Loucy (cell line): ENCODE measurements around the gene SLC19A1.

Source experiments
- H2AFZ ChIP-seq: fragments of 200-600 bp; sonication (generic); 2 replicates; pipeline ENCODE4 v1.6.0; 2016; ENCODE audit warnings: antibody characterized with exemption, mild to moderate bottlenecking, low read length, moderate library complexity
- H3F3A ChIP-seq: fragments of 200-600 bp; 2 replicates; pipeline ENCODE4 v1.6.0; 2016; ENCODE audit warnings: antibody characterized with exemption, low read depth, mild to moderate bottlenecking
- H3K27me3 ChIP-seq: fragments of 200-600 bp; sonication (generic); 2 replicates; pipeline ENCODE4 v1.6.1; 2014; ENCODE audit warnings: low read length, mild to moderate bottlenecking; ENCODE audit not compliant: insufficient read depth, poor library complexity, severe bottlenecking
- H3K36me3 ChIP-seq: fragments of 200-600 bp; sonication (generic); 2 replicates; pipeline ENCODE4 v1.6.1; 2016; ENCODE audit warnings: low read length; ENCODE audit not compliant: insufficient read depth
- H3K4me1 ChIP-seq: fragments of 200-600 bp; sonication (generic); 2 replicates; pipeline ENCODE4 v1.5.1; 2014; ENCODE audit warnings: low read length, mild to moderate bottlenecking; ENCODE audit not compliant: insufficient read depth, poor library complexity, severe bottlenecking
- H3K4me2 ChIP-seq: fragments of 200-600 bp; sonication (generic); 2 replicates; pipeline ENCODE4 v1.6.0; 2014; ENCODE audit warnings: antibody characterized with exemption, low read length, low read depth, mild to moderate bottlenecking; ENCODE audit not compliant: poor library complexity, severe bottlenecking
- H3K4me3 ChIP-seq: fragments of 200-600 bp; sonication (generic); 2 replicates; pipeline ENCODE4 v1.5.1; 2014; ENCODE audit warnings: low read length, mild to moderate bottlenecking, mixed read lengths; ENCODE audit not compliant: poor library complexity, severe bottlenecking
- H3K79me2 ChIP-seq: fragments of 200-600 bp; sonication (generic); 2 replicates; pipeline ENCODE4 v1.6.1; 2014; ENCODE audit warnings: low read length; ENCODE audit not compliant: insufficient read depth
- H3K9ac ChIP-seq: fragments of 200-600 bp; sonication (generic); 2 replicates; pipeline ENCODE4 v1.6.0; 2014; ENCODE audit warnings: mild to moderate bottlenecking, low read depth, low read length, moderate library complexity; ENCODE audit not compliant: poor library complexity, severe bottlenecking
- H3K9me2 ChIP-seq: fragments of 200-600 bp; sonication (generic); replicated peaks from 2 replicates; pipeline ENCODE4 v1.6.1; 2016; ENCODE audit warnings: low read depth, low read length, mixed read lengths
- H3K9me3 ChIP-seq: fragments of 200-600 bp; sonication (generic); 2 replicates; pipeline ENCODE4 v1.6.1; 2014; ENCODE audit warnings: mild to moderate bottlenecking, antibody characterized with exemption, low read length, low read depth; ENCODE audit not compliant: insufficient read depth
- H4K20me1 ChIP-seq: fragments of 200-600 bp; sonication (generic); 2 replicates; pipeline ENCODE4 v1.6.0; 2014; ENCODE audit warnings: antibody characterized with exemption, low read length, mild to moderate bottlenecking; ENCODE audit not compliant: insufficient read depth, poor library complexity, severe bottlenecking
- EZH2phosphoT487 ChIP-seq: fragments of 200-600 bp; IDR thresholded peaks from 2 replicates; pipeline ENCODE4 v1.6.1; 2018; ENCODE audit warnings: antibody characterized with exemption, mild to moderate bottlenecking, moderate library complexity, borderline replicate concordance
- TF ChIP-seq, protein P1 (sequence below): fragments of 200-600 bp; sonication (generic); conservative IDR thresholded peaks from 2 replicates; pipeline ENCODE4 v1.5.1; 2014; ENCODE audit warnings: mild to moderate bottlenecking, antibody characterized with exemption, low read length

SLC19A1 gene

DNA sequence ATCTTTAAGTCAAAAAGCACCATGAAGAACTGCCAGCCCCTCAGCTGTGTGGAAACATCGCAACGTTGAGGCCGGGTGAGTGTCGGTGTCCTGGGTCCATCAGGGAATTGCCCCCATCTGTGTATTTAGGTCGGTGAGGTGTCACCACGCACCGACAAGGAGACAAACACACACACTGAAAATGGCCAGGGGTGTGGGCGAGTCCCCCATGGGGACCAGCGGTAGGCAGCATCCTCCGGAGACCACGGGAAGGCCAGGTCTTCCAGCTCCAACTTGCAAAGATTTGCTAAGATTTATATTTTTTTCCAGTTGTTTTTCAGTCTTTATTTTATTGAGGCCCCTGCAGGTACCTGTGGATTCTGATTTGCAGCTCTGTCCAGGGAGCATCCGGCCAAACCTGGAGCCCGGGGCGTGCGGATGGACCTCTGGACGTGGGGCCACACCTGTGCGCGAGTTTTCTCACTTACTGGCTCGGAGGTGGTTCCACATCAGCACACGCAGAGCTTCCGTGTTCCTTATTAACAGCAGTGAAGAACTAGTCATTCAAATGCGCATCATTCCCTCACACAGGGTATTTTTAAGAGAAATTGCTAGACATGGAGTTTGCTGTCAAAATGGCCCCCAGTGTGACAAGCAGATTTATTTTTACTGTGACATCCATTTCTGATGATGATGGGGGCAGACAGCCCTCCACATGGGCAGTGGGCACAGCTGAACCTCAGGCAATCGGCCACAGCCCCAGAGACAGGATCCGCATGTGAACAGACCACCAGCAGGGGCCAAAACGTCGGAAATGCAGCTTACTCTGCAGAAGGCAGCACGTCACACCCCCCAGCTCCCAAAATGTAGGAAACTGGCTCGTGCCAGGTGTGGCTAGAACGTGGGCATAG lies 17.2 kb upstream of the SLC19A1 start:
- no peaks in the 10 kb centered on the region for H3F3A ChIP-seq
- no peaks in the 10 kb centered on the region for H3K79me2 ChIP-seq
- no peaks in the 10 kb centered on the region for H3K9me3 ChIP-seq
- no peak overlapping the region for H2AFZ ChIP-seq
- no peak overlapping the region for H3K9ac ChIP-seq
- H3K4me1 ChIP-seq: peaks cover 5% of the 10 kb centered on the region
- TF ChIP-seq, protein P1, sequence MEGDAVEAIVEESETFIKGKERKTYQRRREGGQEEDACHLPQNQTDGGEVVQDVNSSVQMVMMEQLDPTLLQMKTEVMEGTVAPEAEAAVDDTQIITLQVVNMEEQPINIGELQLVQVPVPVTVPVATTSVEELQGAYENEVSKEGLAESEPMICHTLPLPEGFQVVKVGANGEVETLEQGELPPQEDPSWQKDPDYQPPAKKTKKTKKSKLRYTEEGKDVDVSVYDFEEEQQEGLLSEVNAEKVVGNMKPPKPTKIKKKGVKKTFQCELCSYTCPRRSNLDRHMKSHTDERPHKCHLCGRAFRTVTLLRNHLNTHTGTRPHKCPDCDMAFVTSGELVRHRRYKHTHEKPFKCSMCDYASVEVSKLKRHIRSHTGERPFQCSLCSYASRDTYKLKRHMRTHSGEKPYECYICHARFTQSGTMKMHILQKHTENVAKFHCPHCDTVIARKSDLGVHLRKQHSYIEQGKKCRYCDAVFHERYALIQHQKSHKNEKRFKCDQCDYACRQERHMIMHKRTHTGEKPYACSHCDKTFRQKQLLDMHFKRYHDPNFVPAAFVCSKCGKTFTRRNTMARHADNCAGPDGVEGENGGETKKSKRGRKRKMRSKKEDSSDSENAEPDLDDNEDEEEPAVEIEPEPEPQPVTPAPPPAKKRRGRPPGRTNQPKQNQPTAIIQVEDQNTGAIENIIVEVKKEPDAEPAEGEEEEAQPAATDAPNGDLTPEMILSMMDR: no peak
- no peak for TF ChIP-seq EZH2phosphoT487
- no peaks in the 10 kb centered on the region for H3K36me3 ChIP-seq
- H3K9me2 ChIP-seq: no peaks in the 10 kb centered on the region
- no peak overlapping the region for H3K4me2 ChIP-seq
- H4K20me1 ChIP-seq: no peaks in the 10 kb centered on the region
- H3K27me3 ChIP-seq: no peaks in the 10 kb centered on the region
- H3K4me3 ChIP-seq: no peak overlapping the region

DNA sequence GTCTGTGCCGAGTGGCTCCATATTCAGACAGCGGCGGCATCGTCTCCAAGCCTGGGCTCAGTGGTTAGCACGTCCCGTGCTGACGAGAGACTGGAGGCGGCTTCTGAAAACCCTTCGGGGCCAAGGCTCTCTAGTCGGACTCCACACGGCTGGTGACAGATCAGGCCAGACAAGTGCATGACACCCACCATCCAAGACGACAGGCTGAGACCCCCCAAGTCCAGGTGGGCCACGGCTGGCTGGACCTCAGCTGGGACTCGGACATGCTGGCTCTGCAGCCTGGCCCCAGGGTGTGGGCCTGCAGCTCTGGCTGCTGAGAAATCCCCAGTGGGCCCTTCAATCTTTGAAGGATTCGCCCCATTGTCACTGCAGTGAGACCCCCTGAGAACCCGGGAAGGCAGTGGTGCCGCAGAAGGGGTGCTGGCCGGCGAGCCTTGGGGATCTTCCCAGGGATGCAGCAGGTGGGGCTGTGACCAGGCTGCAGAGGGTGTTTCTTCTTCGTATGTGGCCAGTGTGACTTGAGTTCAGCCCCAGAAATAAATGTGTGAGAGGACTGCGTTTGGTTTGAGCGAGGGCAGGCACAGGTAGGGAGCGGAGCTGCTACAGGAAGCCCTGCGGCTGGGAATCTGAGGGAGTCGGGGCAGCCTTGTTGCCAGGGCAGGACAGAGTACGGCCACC lies 15.9 kb upstream of the SLC19A1 start:
- Histone ChIP-seq H3K36me3 (no peaks in the 10 kb centered on the region), H3K4me3 (no peak overlapping the region), H2AFZ (no peak overlapping the region), H3K79me2 (no peaks in the 10 kb centered on the region), H3K9me2 (no peaks in the 10 kb centered on the region), H3K9me3 (no peaks in the 10 kb centered on the region), H3K4me1 (peaks cover 6% of the 10 kb centered on the region), H3F3A (no peaks in the 10 kb centered on the region), H4K20me1 (no peaks in the 10 kb centered on the region), H3K4me2 (no peak overlapping the region), H3K27me3 (no peaks in the 10 kb centered on the region), H3K9ac (no peak overlapping the region)
- TF ChIP-seq EZH2phosphoT487: no peak
- TF ChIP-seq, protein P1: no peak

DNA sequence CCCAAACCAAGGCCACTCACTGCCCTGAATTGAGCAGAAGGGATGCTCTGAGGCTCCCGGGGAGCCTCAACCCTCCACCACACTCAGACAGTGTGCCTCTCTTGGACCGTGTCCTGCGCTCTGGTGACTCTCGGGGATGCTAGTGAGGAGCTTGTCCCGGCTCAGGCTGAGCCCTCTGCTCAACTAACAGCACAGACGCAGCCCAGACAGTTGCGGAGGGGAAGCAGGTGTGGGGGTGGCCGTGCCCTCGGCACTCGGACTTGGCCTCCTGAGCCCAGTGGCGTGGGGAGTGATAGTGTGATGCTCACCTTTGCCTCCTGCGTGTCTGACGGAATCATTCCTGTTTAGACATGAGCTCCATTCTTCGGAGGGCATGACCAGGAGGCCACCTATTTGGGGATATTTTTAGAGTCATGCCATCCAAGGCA lies 15.4 kb upstream of the SLC19A1 start:
- Histone ChIP-seq H4K20me1 (no peaks in the 10 kb centered on the region), H3K79me2 (no peaks in the 10 kb centered on the region), H3K4me2 (no peak overlapping the region), H2AFZ (no peak overlapping the region), H3K4me3 (no peak overlapping the region), H3F3A (no peaks in the 10 kb centered on the region), H3K9me3 (no peaks in the 10 kb centered on the region), H3K4me1 (peaks cover 12% of the 10 kb centered on the region), H3K27me3 (no peaks in the 10 kb centered on the region), H3K36me3 (no peaks in the 10 kb centered on the region), H3K9me2 (no peaks in the 10 kb centered on the region), H3K9ac (no peak overlapping the region)
- TF ChIP-seq, protein P1: no peak
- TF ChIP-seq EZH2phosphoT487: no peak
